HG03520 (cell line): ENCODE data around the gene RGPD4.
"Not testable (repeated sequence)": the region's sequence is repeated elsewhere in the genome, so short reads cannot be mapped to it uniquely, and the experiment has no call there.

Experiments used
- ATAC-seq: cut with Tn5 transposase; IDR thresholded peaks from one replicate; pipeline ENCODE4 v1.9.1; 2021; ENCODE audit warnings: mild to moderate bottlenecking, moderate library complexity; ENCODE audit not compliant: unreplicated experiment

Gene RGPD4

GRCh38 chr2:107826749-107827148 is at the start of gene RGPD4:
RGPD4 (plus strand) TSS chr2:107826892; CDS start chr2:107827014, 122 bp downstream.
- not testable (repeated sequence) for ATAC-seq

- ATAC-seq: no peak
Measured at GRCh38 chr2:107777974-107778373, 48.7 kb upstream of the RGPD4 start.

- ATAC-seq: no peak
Measured at GRCh38 chr2:107785756-107786155, 40.9 kb upstream of the RGPD4 start.

- no peak for ATAC-seq
Measured at GRCh38 chr2:107790837-107791236, 35.9 kb upstream of the RGPD4 start.

GRCh38 chr2:107801498-107801897 is 25.2 kb upstream of the RGPD4 start:
- ATAC-seq: no peak

- no peak for ATAC-seq
Measured at GRCh38 chr2:107804608-107805498, 21.8 kb upstream of the RGPD4 start.

GRCh38 chr2:107806901-107807300 is 19.8 kb upstream of the RGPD4 start:
- no peak for ATAC-seq

GRCh38 chr2:107807988-107808387 is 18.7 kb upstream of the RGPD4 start:
- ATAC-seq: no peak

- ATAC-seq: no peak
Measured at GRCh38 chr2:107808959-107809358, 17.7 kb upstream of the RGPD4 start.

GRCh38 chr2:107809835-107810234 is 16.9 kb upstream of the RGPD4 start:
- ATAC-seq: no peak

GRCh38 chr2:107810734-107811133 is 16.0 kb upstream of the RGPD4 start:
- no peak for ATAC-seq

GRCh38 chr2:107811411-107811810 is 15.3 kb upstream of the RGPD4 start:
- ATAC-seq: no peak

- no peak for ATAC-seq
Measured at GRCh38 chr2:107812006-107812405, 14.7 kb upstream of the RGPD4 start.

- no peak for ATAC-seq
Measured at GRCh38 chr2:107817378-107817777, 9.3 kb upstream of the RGPD4 start.

- no peak for ATAC-seq
Measured at GRCh38 chr2:107822302-107822701, 4.4 kb upstream of the RGPD4 start.

- ATAC-seq: no peak
Measured at GRCh38 chr2:107824451-107825205, 2.1 kb upstream of the RGPD4 start.

GRCh38 chr2:107825206-107825563 is 1.5 kb upstream of the RGPD4 start:
- no peak for ATAC-seq

GRCh38 chr2:107829514-107829913 is 2.8 kb downstream of the RGPD4 start:
- not testable (repeated sequence) for ATAC-seq

- not testable (repeated sequence) for ATAC-seq
Measured at GRCh38 chr2:107833152-107833551, 6.5 kb downstream of the RGPD4 start.

- not testable (repeated sequence) for ATAC-seq
Measured at GRCh38 chr2:107833618-107834017, 6.9 kb downstream of the RGPD4 start.

GRCh38 chr2:107916121-107916520 is 89.4 kb downstream of the RGPD4 start:
- ATAC-seq: not testable (repeated sequence)
